Measurements from ENCODE around the gene ARHGAP30. TPM values are rescaled to one million over a fixed set of nuclear protein-coding genes. Genes with fewer than 3 reads are reported as not detected.

The ARHGAP30 gene
- total and polyA plus RNA-seq, 2 of the 8 experiments (the other 6 are each of a cell fraction or from before 2014, with no cell fraction given), result 0.27 to 0.39 TPM

DNA sequence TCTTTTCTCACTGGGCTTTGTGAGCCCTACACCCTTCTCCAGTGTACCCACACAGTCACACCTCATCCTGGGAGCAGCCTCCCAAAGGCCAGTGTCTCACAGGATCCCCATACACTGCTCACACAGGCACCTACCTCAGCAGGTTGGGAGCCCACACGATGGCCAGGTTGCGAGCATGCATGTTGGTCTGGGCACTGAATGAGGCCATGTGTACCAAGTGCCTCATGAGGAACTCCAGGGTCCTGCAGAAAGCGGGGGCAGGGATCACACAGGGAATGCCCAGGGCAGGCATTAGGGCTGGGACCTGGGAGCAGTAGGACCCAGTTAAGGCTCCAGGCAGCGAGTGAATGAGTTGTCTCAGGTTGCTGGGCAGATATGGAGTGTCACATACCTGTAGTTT, 15.5 kb downstream of the ARHGAP30 start:
- no peak overlapping the region for H3K56ac ChIP-seq (replicated peaks; ENCODE audit: insufficient read length, low read depth, low read length)
- no peak overlapping the region for H4K91ac ChIP-seq (replicated peaks; ENCODE audit: insufficient read length, low read length)
- peak overlapping the region in 1 of 4 experiments; percentile 4; a peak in 1 of 7 replicates for H3K9ac ChIP-seq (replicated peaks in 1 of 4; ENCODE audit: extremely low read depth in 1 of 4, low read depth in 3 of 4, low read length in 3 of 4)
- H3K23ac ChIP-seq (ENCODE audit: insufficient read length), result no peak overlapping the region
- H2BK15ac ChIP-seq (ENCODE audit: low read length), result 0 out of 2 replicates have a peak overlapping the region, but pooled peaks have one; percentile 5
- no peaks in the 10 kb centered on the region; the same call in 1 of the 2 replicates for H3K23me2 ChIP-seq (ENCODE audit: low read depth, low read length)
- no peaks in the 10 kb centered on the region for H4K20me1 ChIP-seq (replicated peaks in 1 of 2; ENCODE audit: control insufficient read depth in 1 of 2, insufficient read depth in 2 of 2, low read length in 2 of 2)
- no peak overlapping the region for H2AK5ac ChIP-seq (ENCODE audit: low read depth, low read length)
- H2BK120ac ChIP-seq (replicated peaks; ENCODE audit: low read depth, low read length), result no peak overlapping the region
- no peaks in the 10 kb centered on the region for H3K4me1 ChIP-seq (replicated peaks in 1 of 4; ENCODE audit: control insufficient read depth in 3 of 4, insufficient read depth in 4 of 4, low read length in 3 of 4)
- no peaks in the 10 kb centered on the region for H3K79me1 ChIP-seq (ENCODE audit: low read depth, low read length)
- CTCF ChIA-PET (ENCODE audit: partially characterized antibody), result interaction anchor here (0.6 to 2.5 kb wide), 16 partner anchors 9 to 85 kb away, joined by 3 to 12 read pairs (median 4); partner anchors contain the start of genes ARHGAP30, KLHDC9 and USF1
- no peak overlapping the region for H4K5ac ChIP-seq (ENCODE audit: insufficient read length, low read depth, low read length)
- no peak overlapping the region for H3K27ac ChIP-seq (ENCODE audit: low read depth, low read length)
- peak overlapping the region; percentile 45; the same call in 1 of the 2 replicates for H2AFZ ChIP-seq (ENCODE audit: low read length)
- no peak overlapping the region for H3K4me2 ChIP-seq (ENCODE audit: insufficient read depth in 1 of 2, low read depth in 2 of 2, low read length in 2 of 2)
- no peak for DNase-seq (ENCODE audit: low read depth in 1 of 2, low spot score in 2 of 2)
- H3K79me2 ChIP-seq (ENCODE audit: control insufficient read depth in 1 of 2, insufficient read depth in 2 of 2, low read length in 2 of 2), result no peaks in the 10 kb centered on the region
- no peak overlapping the region for H2BK12ac ChIP-seq (ENCODE audit: low read depth, low read length)
- no peaks in the 10 kb centered on the region for H3K36me3 ChIP-seq (ENCODE audit: control insufficient read depth in 2 of 4, insufficient read depth in 4 of 4, low read length in 3 of 4)
- FAIRE-seq, result no peak
- H3K27me3 ChIP-seq (replicated peaks in 1 of 4; ENCODE audit: control insufficient read depth in 3 of 4, extremely low read depth in 1 of 4, insufficient read depth in 3 of 4, low read length in 3 of 4), result no peaks in the 10 kb centered on the region
- H2BK5ac ChIP-seq (ENCODE audit: low read depth, low read length), result no peak overlapping the region
- no peaks in the 10 kb centered on the region for H3K9me3 ChIP-seq (ENCODE audit: insufficient read depth in 2 of 2, low read depth in 1 of 2, low read length in 1 of 2)
- POLR2A ChIA-PET (ENCODE audit: partially characterized antibody), result interaction anchor here (1.0 to 2.9 kb wide), 2 partner anchors 9 to 34 kb away, joined by 3 to 21 read pairs; partner anchors contain the start of gene USF1
- H3K4ac ChIP-seq (replicated peaks; ENCODE audit: insufficient read length, low read depth, low read length), result no peak overlapping the region
- no peak overlapping the region for H3K18ac ChIP-seq (ENCODE audit: extremely low read depth, low read length)
- H3K14ac ChIP-seq (ENCODE audit: insufficient read length), result no peak overlapping the region
- 87% methylated on average over 4 of the region's 4 CpGs; no CpG with 5 or more reads in 1 of the 2 experiments for WGBS, 2 experiments (ENCODE audit: extremely low coverage in 1 of 2, insufficient coverage in 1 of 2, insufficient read length in 1 of 2, insufficient replicate concordance in 2 of 2, low coverage in 1 of 2, low lambda C conversion rate in 2 of 2, missing lambda C conversion rate in 1 of 2)
- H3K4me3 ChIP-seq (ENCODE audit: extremely low read depth in 1 of 4, insufficient read depth in 2 of 4, low read depth in 3 of 4, low read length in 4 of 4), result no peak overlapping the region
- H4K8ac ChIP-seq (ENCODE audit: extremely low read depth, insufficient read depth, low read length), result peak overlapping the region; percentile 71; the same call in 1 of the 2 replicates
- no peak overlapping the region for H2BK20ac ChIP-seq (ENCODE audit: low read length)
- TF ChIP-seq RBBP5 (IDR thresholded peaks at IDR 0.05; ENCODE audit: borderline replicate concordance, low read depth, low read length) (no peak), SRF (IDR thresholded peaks at IDR 0.05; ENCODE audit: low read depth, low read length) (no peak), CREB1 (IDR thresholded peaks at IDR 0.05) (no peak), FOSL1 (IDR thresholded peaks at IDR 0.05; ENCODE audit: insufficient read depth, low read depth, low read length) (no peak), RAD21 (IDR thresholded peaks at IDR 0.05 in 1 of 2, conservative IDR thresholded peaks at IDR 0.05 in 1 of 2; ENCODE audit: low read depth in 2 of 2, low read length in 2 of 2) (no peak), GTF2F1 (IDR thresholded peaks at IDR 0.05; ENCODE audit: borderline replicate concordance, low read depth, low read length) (no peak), SIX5 (IDR thresholded peaks at IDR 0.05; ENCODE audit: low read depth, low read length) (no peak)

Measured in H1 (cell line).